Thyroid gland (tissue), 4 donors: ENCODE data around the gene C17orf58. TPM values are rescaled to one million over a fixed set of nuclear protein-coding genes. Genes with fewer than 3 reads are reported as not detected.
A peak's percentile ranks its signal among the peaks of the same experiment; 100 is the strongest.

Experiments used
- DNase-seq, 2 donors: peaks; one replicate each; pipeline ENCODE4 v3.0.0-alpha.2; 2019
- H3K27ac ChIP-seq, 3 donors: fragments of 200-600 bp; sonication (generic); 1 replicate in 2 of 3; 2 replicates in 1 of 3; pipeline ENCODE4 v1.5.1; 2016 to 2019; ENCODE audit warnings: mild to moderate bottlenecking in 1 of 3, moderate library complexity in 1 of 3
- H3K27me3 ChIP-seq: fragments of 200-600 bp; sonication (generic); one replicate; pipeline ENCODE4 v1.5.1; 2019
- H3K36me3 ChIP-seq, 2 donors: fragments of 200-600 bp; sonication (generic); one replicate each; pipeline ENCODE4 v1.5.1; 2016 to 2019
- H3K4me1 ChIP-seq, 2 donors: fragments of 200-600 bp; sonication (generic); one replicate each; pipeline ENCODE4 v1.5.1; 2017 to 2019
- H3K4me3 ChIP-seq, 3 donors: fragments of 200-600 bp; sonication (generic); replicated peaks in 1 of 3; 1 replicate in 2 of 3; 2 replicates in 1 of 3; pipeline ENCODE4 v1.5.1; 2016; ENCODE audit warnings: mild to moderate bottlenecking in 1 of 3
- H3K9me3 ChIP-seq: fragments of 200-600 bp; sonication (generic); one replicate; pipeline ENCODE4 v1.5.1; 2017
- POLR2A ChIP-seq, 2 donors: fragments of 450-650 bp; IDR thresholded peaks; one replicate each; pipeline ENCODE4 v1.6.1; 2017; ENCODE audit warnings: antibody characterized with exemption in 2 of 2, mild to moderate bottlenecking in 2 of 2, moderate library complexity in 1 of 2
- WGBS, 2 donors: methylation state at CpG; one replicate each; pipeline ENCODE4 v1.1.5; 2017; 5-methylcytosine and 5-hydroxymethylcytosine counted together
- intact Hi-C: fragments of 100-400 bp; cut with DNase I; formaldehyde crosslinking; loops from one replicate; pipeline ENCODE4 v1.15.1; 2023
- total RNA-seq, 4 donors: library from RNA; depleted of rRNA; stranded (reverse); fragments of >200 nt; gene quantifications; one replicate each; pipeline ENCODE4 v1.2.3, GENCODE V29; 2016
- TF ChIP-seq, protein P1 (sequence below), 6 experiments: fragments of 200-600 bp in 3 of 6; fragments of 450-650 bp in 3 of 6; sonication (generic) in 3 of 6; IDR thresholded peaks; one replicate each; pipeline ENCODE4 v1.5.1; 2016 to 2019; ENCODE audit warnings: antibody characterized with exemption in 6 of 6, mild to moderate bottlenecking in 2 of 6, inconsistent platforms in 1 of 6, moderate library complexity in 1 of 6

The C17orf58 gene
- total RNA-seq, 4 donors from 2014 or later: 6.7 to 14.4 (median 10.6) TPM

DNA sequence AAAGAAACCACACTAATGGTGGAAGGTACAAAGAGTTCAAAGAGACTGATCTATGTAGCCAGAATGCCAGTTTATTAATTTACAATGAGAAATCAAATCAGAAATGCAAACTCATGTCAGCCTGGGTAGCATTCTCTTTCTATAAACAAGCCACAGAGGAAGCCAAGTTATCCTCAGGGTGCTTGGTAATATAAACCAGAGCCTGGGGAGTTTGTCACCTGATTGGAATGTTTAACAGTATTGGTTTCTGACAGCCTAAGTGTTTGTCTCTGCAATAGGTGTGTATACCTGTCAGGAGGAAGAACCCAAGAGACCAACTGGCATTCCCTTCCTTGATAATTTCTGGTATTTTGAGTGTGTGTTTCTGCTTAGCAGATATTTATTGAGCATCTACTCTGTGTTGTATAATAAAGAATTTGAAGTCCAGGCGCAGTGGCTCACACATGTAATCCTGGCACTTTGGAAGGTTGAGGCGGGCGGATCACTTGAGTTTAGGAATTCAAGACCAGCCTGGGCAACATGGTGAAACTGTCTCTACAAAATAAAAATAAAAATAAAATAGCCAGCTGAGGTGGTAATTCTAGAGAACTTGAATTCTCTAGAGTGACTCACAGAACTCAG lies 3.1 kb upstream of the C17orf58 start:
- intact Hi-C loops: no loop called here
- no peak for DNase-seq
- Histone ChIP-seq H3K9me3 (no peaks in the 10 kb centered on the region), H3K4me3 (no peak overlapping the region), H3K27me3 (no peaks in the 10 kb centered on the region), H3K27ac (no peak overlapping the region), H3K4me1 (peaks cover 8 to 12% of the 10 kb centered on the region in 2 donors), H3K36me3 (no peaks in the 10 kb centered on the region)
- TF ChIP-seq, protein P1, sequence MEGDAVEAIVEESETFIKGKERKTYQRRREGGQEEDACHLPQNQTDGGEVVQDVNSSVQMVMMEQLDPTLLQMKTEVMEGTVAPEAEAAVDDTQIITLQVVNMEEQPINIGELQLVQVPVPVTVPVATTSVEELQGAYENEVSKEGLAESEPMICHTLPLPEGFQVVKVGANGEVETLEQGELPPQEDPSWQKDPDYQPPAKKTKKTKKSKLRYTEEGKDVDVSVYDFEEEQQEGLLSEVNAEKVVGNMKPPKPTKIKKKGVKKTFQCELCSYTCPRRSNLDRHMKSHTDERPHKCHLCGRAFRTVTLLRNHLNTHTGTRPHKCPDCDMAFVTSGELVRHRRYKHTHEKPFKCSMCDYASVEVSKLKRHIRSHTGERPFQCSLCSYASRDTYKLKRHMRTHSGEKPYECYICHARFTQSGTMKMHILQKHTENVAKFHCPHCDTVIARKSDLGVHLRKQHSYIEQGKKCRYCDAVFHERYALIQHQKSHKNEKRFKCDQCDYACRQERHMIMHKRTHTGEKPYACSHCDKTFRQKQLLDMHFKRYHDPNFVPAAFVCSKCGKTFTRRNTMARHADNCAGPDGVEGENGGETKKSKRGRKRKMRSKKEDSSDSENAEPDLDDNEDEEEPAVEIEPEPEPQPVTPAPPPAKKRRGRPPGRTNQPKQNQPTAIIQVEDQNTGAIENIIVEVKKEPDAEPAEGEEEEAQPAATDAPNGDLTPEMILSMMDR (IDR thresholded peaks at IDR 0.05): no peak
- no peak for TF ChIP-seq POLR2A (IDR thresholded peaks at IDR 0.05)
- 98% methylated on average over 3 of the region's 3 CpGs for WGBS, 2 donors

DNA sequence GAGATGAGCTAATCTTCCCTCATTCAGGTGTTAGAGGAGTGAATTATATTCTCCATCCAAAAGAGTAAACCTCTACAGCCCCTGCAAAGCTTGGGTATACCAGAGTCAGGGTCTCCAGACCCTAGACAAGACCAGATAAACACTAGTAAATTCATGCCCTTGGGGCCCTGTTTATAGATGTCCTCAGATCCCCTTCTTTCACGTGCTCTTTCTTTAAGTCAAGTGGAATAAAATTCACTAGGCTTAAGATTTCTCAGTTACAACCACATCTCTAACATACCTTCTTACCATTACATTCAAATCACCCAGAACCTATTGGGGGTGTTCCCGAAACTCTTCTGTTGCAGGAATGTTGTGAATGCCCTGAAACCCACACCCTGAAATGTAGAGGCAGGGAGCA lies 2.2 kb upstream of the C17orf58 start:
- Histone ChIP-seq H3K27me3 (no peaks in the 10 kb centered on the region), H3K36me3 (no peaks in the 10 kb centered on the region), H3K4me1 (peaks cover 8 to 17% of the 10 kb centered on the region in 2 donors), H3K4me3 (no peak overlapping the region), H3K27ac (no peak overlapping the region), H3K9me3 (no peaks in the 10 kb centered on the region)
- 82 to 83% methylated on average over 2 of the region's 2 CpGs for WGBS, 2 donors
- DNase-seq: no peak
- no peak for TF ChIP-seq POLR2A (IDR thresholded peaks at IDR 0.05)
- TF ChIP-seq, protein P1 (IDR thresholded peaks at IDR 0.05): no peak
- intact Hi-C loops: no loop called here

GRCh38 chr17:67995570-67996263 lies 552 bp downstream of the C17orf58 start:
- intact Hi-C loops: no loop called here
- no peak for TF ChIP-seq POLR2A (IDR thresholded peaks at IDR 0.05)
- TF ChIP-seq, protein P1 (IDR thresholded peaks at IDR 0.05): no peak
- WGBS, 2 donors: 1% methylated on average over 26 to 36 of the region's 43 CpGs
- H3K27me3 ChIP-seq: no peaks in the 10 kb centered on the region
- peaks cover 11 to 17% of the 10 kb centered on the region in 2 donors for H3K4me1 ChIP-seq
- peak overlapping the region in 2 of 3 donors; percentile 27 to 50 for H3K27ac ChIP-seq
- H3K4me3 ChIP-seq: peak overlapping the region; percentile 10 to 50 (median 23)
- peak in 1 of 2 donors; percentile 17 for DNase-seq
- no peaks in the 10 kb centered on the region for H3K36me3 ChIP-seq
- no peaks in the 10 kb centered on the region for H3K9me3 ChIP-seq

GRCh38 chr17:67994817-67995569 lies 1.3 kb downstream of the C17orf58 start:
- Histone ChIP-seq H3K27me3 (no peaks in the 10 kb centered on the region), H3K9me3 (no peaks in the 10 kb centered on the region), H3K27ac (peak overlapping the region; percentile 13 to 50 (median 27)), H3K4me3 (peak overlapping the region in 2 of 3 donors; percentile 23 to 50), H3K4me1 (peaks cover 11 to 17% of the 10 kb centered on the region in 2 donors), H3K36me3 (no peaks in the 10 kb centered on the region)
- TF ChIP-seq POLR2A (IDR thresholded peaks at IDR 0.05): no peak
- TF ChIP-seq, protein P1 (IDR thresholded peaks at IDR 0.05): no peak
- 16% methylated on average over 9 of the region's 9 CpGs for WGBS, 2 donors
- intact Hi-C loops: no loop called here
- peak; percentile 36 to 43 for DNase-seq
